Liver (tissue), 9 donors: ENCODE results near the gene PLPP4. TPM values are rescaled to one million over a fixed set of nuclear protein-coding genes. Genes with fewer than 3 reads are reported as not detected.

Experiments
- DNase-seq: peaks from one replicate; pipeline ENCODE4 v3.0.0-alpha.2; 2017; ENCODE audit warnings: low spot score
- H3K27ac ChIP-seq, 2 donors: one replicate each; pipeline ENCODE4 v1.7.0; 2013; ENCODE audit warnings: inconsistent platforms in 2 of 2, low read length in 2 of 2, control low read depth in 1 of 2, low read depth in 1 of 2, mild to moderate bottlenecking in 1 of 2
- H3K27me3 ChIP-seq, 4 donors: one replicate each; pipeline versions ENCODE4 v1.6.1 to v1.7.0; 2013; ENCODE audit warnings: low read length in 3 of 4, inconsistent platforms in 1 of 4, mild to moderate bottlenecking in 1 of 4, moderate library complexity in 1 of 4; ENCODE audit not compliant: control insufficient read depth in 4 of 4, insufficient read depth in 4 of 4
- H3K36me3 ChIP-seq, 4 donors: one replicate each; pipeline versions ENCODE4 v1.6.1 to v1.7.0; 2013; ENCODE audit warnings: low read length in 3 of 4, mild to moderate bottlenecking in 3 of 4, low read depth in 1 of 4, moderate library complexity in 1 of 4; ENCODE audit not compliant: control insufficient read depth in 4 of 4, insufficient read depth in 3 of 4
- H3K4me1 ChIP-seq, 4 donors: one replicate each; pipeline versions ENCODE4 v1.6.1 to v1.7.0; 2013; ENCODE audit warnings: low read length in 3 of 4, mild to moderate bottlenecking in 3 of 4, moderate library complexity in 1 of 4; ENCODE audit not compliant: control insufficient read depth in 4 of 4, insufficient read depth in 4 of 4
- H3K4me3 ChIP-seq, 3 donors: one replicate each; pipeline versions ENCODE4 v1.6.1 to v1.7.0; 2013; ENCODE audit warnings: low read length in 3 of 3, control low read depth in 1 of 3, low read depth in 1 of 3, mild to moderate bottlenecking in 1 of 3
- H3K9ac ChIP-seq, 2 donors: one replicate each; pipeline ENCODE4 v1.7.0; 2013; ENCODE audit warnings: low read length in 2 of 2, mild to moderate bottlenecking in 2 of 2, moderate library complexity in 2 of 2, control low read depth in 1 of 2, low read depth in 1 of 2
- H3K9me3 ChIP-seq, 4 donors: one replicate each; pipeline versions ENCODE4 v1.6.1 to v1.7.0; 2013; ENCODE audit warnings: low read length in 3 of 4; ENCODE audit not compliant: control insufficient read depth in 4 of 4
- ATF3 ChIP-seq: IDR thresholded peaks from 2 replicates; pipeline ENCODE4 v1.6.1; 2016; ENCODE audit warnings: antibody characterized with exemption
- CTCF ChIP-seq: fragments of 150-350 bp; IDR thresholded peaks from 2 replicates; pipeline ENCODE4 v1.5.1; 2017; ENCODE audit warnings: improper control_type of control experiment, low read depth, low read length; ENCODE audit not compliant: missing input control
- EGR1 ChIP-seq, 2 donors: IDR thresholded peaks; 2 replicates each; pipeline ENCODE4 v1.6.1; 2016 to 2018; ENCODE audit warnings: antibody characterized with exemption in 2 of 2, low read depth in 2 of 2
- FOXA1 ChIP-seq: IDR thresholded peaks from 2 replicates; pipeline ENCODE4 v1.6.1; 2016; ENCODE audit warnings: antibody characterized with exemption
- FOXA2 ChIP-seq: IDR thresholded peaks from 2 replicates; pipeline ENCODE4 v1.6.1; 2016; ENCODE audit warnings: antibody characterized with exemption
- GABPA ChIP-seq, 2 donors: IDR thresholded peaks in 1 of 2; conservative IDR thresholded peaks in 1 of 2; 2 replicates each; pipeline ENCODE4 v1.6.1; 2016; ENCODE audit warnings: antibody characterized with exemption in 2 of 2, mild to moderate bottlenecking in 1 of 2, moderate library complexity in 1 of 2
- HNF4A ChIP-seq, 2 donors: conservative IDR thresholded peaks; 2 replicates each; pipeline ENCODE4 v1.6.1; 2016; ENCODE audit warnings: antibody characterized with exemption in 2 of 2, mild to moderate bottlenecking in 2 of 2
- HNF4G ChIP-seq: IDR thresholded peaks from 2 replicates; pipeline ENCODE4 v1.6.1; 2016; ENCODE audit warnings: antibody characterized with exemption
- JUND ChIP-seq, 2 donors: IDR thresholded peaks; 2 replicates each; pipeline ENCODE4 v1.6.1; 2016; ENCODE audit warnings: antibody characterized with exemption in 2 of 2
- MAX ChIP-seq: IDR thresholded peaks from 2 replicates; pipeline ENCODE4 v1.6.1; 2016; ENCODE audit warnings: antibody characterized with exemption
- NR2F2 ChIP-seq: IDR thresholded peaks from 2 replicates; pipeline ENCODE4 v1.6.1; 2016; ENCODE audit warnings: antibody characterized with exemption
- RAD21 ChIP-seq, 2 donors: IDR thresholded peaks; 2 replicates each; pipeline ENCODE4 v1.6.1; 2016; ENCODE audit warnings: antibody characterized with exemption in 2 of 2, mild to moderate bottlenecking in 2 of 2
- REST ChIP-seq: IDR thresholded peaks from 2 replicates; pipeline ENCODE4 v1.6.1; 2016; ENCODE audit warnings: antibody characterized with exemption, mild to moderate bottlenecking
- RXRA ChIP-seq, 2 donors: IDR thresholded peaks; 2 replicates each; pipeline ENCODE4 v1.6.1; 2017 to 2018; ENCODE audit warnings: antibody characterized with exemption in 2 of 2, mild to moderate bottlenecking in 1 of 2
- SP1 ChIP-seq: IDR thresholded peaks from 2 replicates; pipeline ENCODE4 v1.6.1; 2018; ENCODE audit warnings: antibody characterized with exemption, mild to moderate bottlenecking
- TAF1 ChIP-seq: conservative IDR thresholded peaks from 2 replicates; pipeline ENCODE4 v1.6.1; 2016; ENCODE audit warnings: antibody characterized with exemption, mild to moderate bottlenecking
- YY1 ChIP-seq: IDR thresholded peaks from 2 replicates; pipeline ENCODE4 v1.6.1; 2016; ENCODE audit warnings: antibody characterized with exemption, mild to moderate bottlenecking
- ZBTB33 ChIP-seq: IDR thresholded peaks from 2 replicates; pipeline ENCODE4 v1.6.1; 2016; ENCODE audit warnings: antibody characterized with exemption
- WGBS: extraction: QIAGEN DNeasy Blood & Tissue Kit; methylation state at CpG from one replicate; pipeline ENCODE4 v1.1.7; 2013; 5-methylcytosine and 5-hydroxymethylcytosine counted together
- polyA plus RNA-seq, 2 donors: library from polyadenylated mRNA; stranded (reverse) in 1 of 2; unstranded in 1 of 2; fragments of 200-250 nt in 1 of 2; fragments of >200 nt in 1 of 2; fragmentation: Nextera tagmentation in 1 of 2; extraction: Ambion mirVana in 1 of 2; gene quantifications; one replicate each; pipeline versions ENCODE4 v1.2.1 to v1.2.3, GENCODE V29; 2013 to 2015
- total RNA-seq, 2 donors: library from RNA; depleted of rRNA; stranded (reverse); fragments of >200 nt; gene quantifications; one replicate each; pipeline ENCODE4 v1.2.3, GENCODE V29; 2014
- donor health status: healthy.
- donor health status: healthy.
- donor health status: healthy.
- donor health status: healthy.
- donor health status: healthy.

Gene PLPP4
- total and polyA plus RNA-seq, 4 donors = 0.14 to 2.8 (median 0.93) TPM

GRCh38 chr10:120632047-120632446, 175.0 kb downstream of the PLPP4 start (continued):
- TF ChIP-seq REST (no peak), SP1 (no peak)

GRCh38 chr10:120632942-120633341, 175.9 kb downstream of the PLPP4 start:
- Histone ChIP-seq H3K4me1 (no peaks in the 10 kb centered on the region), H3K4me3 (no peak overlapping the region), H3K27me3 (peaks cover 0 to 10% (median 0%) of the 10 kb centered on the region in 4 donors), H3K9ac (no peak overlapping the region), H3K36me3 (no peaks in the 10 kb centered on the region), H3K27ac (no peak overlapping the region), H3K9me3 (peaks cover 0 to 5% (median 0%) of the 10 kb centered on the region in 4 donors)
- no peak for TF ChIP-seq RAD21 (IDR thresholded peaks at IDR 0.05)
- TF ChIP-seq HNF4A (conservative IDR thresholded peaks at IDR 0.05) = no peak
- TF ChIP-seq FOXA2 = no peak
- TF ChIP-seq CTCF = no peak
- no peak for TF ChIP-seq EGR1 (IDR thresholded peaks at IDR 0.05; ENCODE audit: low read depth in 2 of 2)
- no peak for TF ChIP-seq RXRA (IDR thresholded peaks at IDR 0.05)
- no peak for TF ChIP-seq ZBTB33
- no peak for TF ChIP-seq MAX
- no peak for TF ChIP-seq GABPA (IDR thresholded peaks at IDR 0.05 in 1 of 2, conservative IDR thresholded peaks at IDR 0.05 in 1 of 2)
- TF ChIP-seq SP1 = no peak
- TF ChIP-seq TAF1 = no peak
- TF ChIP-seq FOXA1 = no peak
- no peak for TF ChIP-seq YY1
- TF ChIP-seq REST = no peak
- no peak for TF ChIP-seq HNF4G
- no peak for TF ChIP-seq JUND (IDR thresholded peaks at IDR 0.05)
- no peak for TF ChIP-seq ATF3
- TF ChIP-seq NR2F2 = no peak
- DNase-seq = no peak
- 70% methylated on average over 3 of the region's 3 CpGs for WGBS
